Fibroblast of gingiva (primary cell): ENCODE data around the gene ASCL2.
"Not testable (repeated sequence)": the region's sequence is repeated elsewhere in the genome, so short reads cannot be mapped to it uniquely, and the experiment has no call there.

Source experiments
- DNase-seq: peaks from one replicate; pipeline ENCODE4 v3.0.0-alpha.2; 2011; ENCODE audit warnings: low read depth

ASCL2 gene

GRCh38 chr11:2260491-2261364 lies 9.7 kb downstream of the ASCL2 start:
- DNase-seq = no peak

- no peak for DNase-seq
Observed at GRCh38 chr11:2259897-2260451, 10.4 kb downstream of the ASCL2 start.

- DNase-seq = no peak
Observed at GRCh38 chr11:2259466-2259830, 10.9 kb downstream of the ASCL2 start.

GRCh38 chr11:2258501-2259465 lies 11.6 kb downstream of the ASCL2 start:
- no peak for DNase-seq

- DNase-seq = no peak
Observed at GRCh38 chr11:2256951-2257700, 13.3 kb downstream of the ASCL2 start.

- no peak for DNase-seq
Observed at GRCh38 chr11:2256293-2256913, 14.0 kb downstream of the ASCL2 start.

GRCh38 chr11:2252018-2252417 lies 18.4 kb downstream of the ASCL2 start:
- no peak for DNase-seq

GRCh38 chr11:2251138-2251537 lies 19.2 kb downstream of the ASCL2 start:
- no peak for DNase-seq

- no peak for DNase-seq
Observed at GRCh38 chr11:2250485-2250884, 19.9 kb downstream of the ASCL2 start.

GRCh38 chr11:2250041-2250440 lies 20.3 kb downstream of the ASCL2 start:
- DNase-seq = no peak

GRCh38 chr11:2249189-2249916 lies 21.0 kb downstream of the ASCL2 start:
- no peak for DNase-seq

- no peak for DNase-seq
Observed at GRCh38 chr11:2248762-2249161, 21.6 kb downstream of the ASCL2 start.

GRCh38 chr11:2248242-2248641 lies 22.1 kb downstream of the ASCL2 start:
- DNase-seq = no peak

- no peak for DNase-seq
Observed at GRCh38 chr11:2247496-2247895, 22.9 kb downstream of the ASCL2 start.

- DNase-seq = no peak
Observed at GRCh38 chr11:2240834-2241233, 29.6 kb downstream of the ASCL2 start.

- DNase-seq = no peak
Observed at GRCh38 chr11:2237457-2238238, 32.7 kb downstream of the ASCL2 start.

- not testable (repeated sequence) for DNase-seq
Observed at GRCh38 chr11:2236381-2237134, 33.8 kb downstream of the ASCL2 start.

GRCh38 chr11:2235588-2236326 lies 34.6 kb downstream of the ASCL2 start:
- no peak for DNase-seq
